ENCODE results near the gene NGLY1.

Gene NGLY1

DNA sequence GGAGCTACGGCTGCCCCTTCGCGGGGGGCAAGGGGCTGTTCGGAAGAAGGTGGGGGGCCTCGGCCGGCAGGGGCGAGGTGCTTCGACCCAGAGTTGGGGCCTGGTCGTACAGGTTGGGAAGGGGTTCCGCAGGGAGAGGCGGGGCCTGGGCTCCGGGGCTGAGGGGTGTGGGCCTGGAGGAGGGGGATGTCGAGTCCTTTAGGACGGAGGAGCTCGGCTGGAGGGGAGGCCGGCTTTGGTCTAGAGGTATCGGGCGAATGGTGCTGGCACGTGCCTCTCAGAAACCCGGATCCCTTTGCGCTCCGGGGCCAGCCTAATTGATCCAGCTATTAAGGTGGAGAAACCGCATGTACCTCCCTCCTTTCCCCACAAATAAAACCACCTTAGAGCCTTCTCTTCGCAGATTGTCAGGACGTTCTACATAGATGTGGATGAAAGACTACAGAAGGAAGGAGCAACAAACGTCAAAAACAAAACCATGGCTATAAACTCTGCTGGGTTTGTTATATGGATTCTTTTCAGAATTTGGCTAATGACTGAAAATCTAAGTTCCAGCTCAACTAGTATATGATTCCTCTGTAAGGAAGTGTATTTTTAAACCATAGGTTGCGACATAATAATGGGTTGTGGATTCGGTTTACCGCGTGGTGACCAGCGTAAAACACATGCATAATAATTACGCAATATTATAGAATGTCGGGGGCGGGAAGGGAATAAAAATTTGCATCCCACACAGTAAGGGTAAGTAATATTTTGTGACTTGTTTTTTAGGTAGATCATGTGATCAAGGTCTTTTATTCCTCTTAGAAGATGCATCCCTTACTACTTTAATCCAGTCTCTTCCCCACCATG is 644 bp upstream of the NGLY1 start:
- Histone ChIP-seq H3K9ac (ENCODE audit: low read length) (peak overlapping the region; percentile 77), H3K23ac (ENCODE audit: low read length) (no peak overlapping the region), H4K5ac (ENCODE audit: low read length) (no peak overlapping the region), H3K79me2 (ENCODE audit: control insufficient read depth, insufficient read depth, low read length) (peaks cover 2% of the 10 kb centered on the region), H3K36me3 (ENCODE audit: control insufficient read depth, insufficient read depth, low read length) (no peaks in the 10 kb centered on the region), H3K18ac (ENCODE audit: low read length) (peak overlapping the region; percentile 94), H3K27ac (ENCODE audit: low read depth, low read length) (no peak overlapping the region), H3K4me2 (ENCODE audit: low read length) (peak overlapping the region; percentile 83), H2BK5ac (ENCODE audit: low read length) (no peak overlapping the region), H2AK5ac (ENCODE audit: low read length) (no peak overlapping the region), H3K56ac (ENCODE audit: low read length) (peak overlapping the region; percentile 89), H2BK15ac (replicated peaks; ENCODE audit: low read depth) (peak overlapping the region; percentile 97), H4K8ac (ENCODE audit: low read depth, low read length) (no peak overlapping the region), H3K4me1 (ENCODE audit: control insufficient read depth, low read depth, low read length) (peaks cover 5% of the 10 kb centered on the region), H3K79me1 (ENCODE audit: low read length) (peaks cover 2% of the 10 kb centered on the region), H2BK120ac (ENCODE audit: low read depth, low read length) (no peak overlapping the region), H3K27me3 (ENCODE audit: insufficient read depth, low read length, poor library complexity) (no peaks in the 10 kb centered on the region), H3K4ac (ENCODE audit: low read depth, low read length) (peak overlapping the region; percentile 79), H3K4me3 (ENCODE audit: low read length) (peak overlapping the region; percentile 40)
- DNase-seq = peak; percentile 86
- WGBS (ENCODE audit: extremely low coverage, insufficient coverage, low lambda C conversion rate) = no CpG with 5 or more reads among the region's 34 CpGs

DNA sequence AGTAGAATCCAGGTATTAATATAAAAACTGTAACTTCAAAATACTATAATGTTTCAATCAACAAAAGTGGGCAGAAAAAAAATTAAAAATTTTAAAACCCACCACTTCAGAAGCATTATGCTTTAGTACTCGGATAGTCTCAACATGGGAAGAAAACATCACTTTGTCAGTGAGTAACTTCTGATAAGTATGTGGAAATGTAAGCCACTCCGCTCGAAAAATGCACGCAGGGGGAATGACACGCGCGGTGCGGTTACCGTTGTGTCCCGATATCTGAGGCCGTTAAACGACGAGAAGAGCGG is 656 bp downstream of the NGLY1 start:
- H2BK5ac ChIP-seq (ENCODE audit: low read length) = no peak overlapping the region
- peaks cover 1% of the 10 kb centered on the region for H3K36me3 ChIP-seq (ENCODE audit: control insufficient read depth, insufficient read depth, low read length)
- H3K27me3 ChIP-seq (ENCODE audit: insufficient read depth, low read length, poor library complexity) = no peaks in the 10 kb centered on the region
- no peak overlapping the region for H3K18ac ChIP-seq (ENCODE audit: low read length)
- no peak overlapping the region for H4K8ac ChIP-seq (ENCODE audit: low read depth, low read length)
- H3K4me1 ChIP-seq (ENCODE audit: control insufficient read depth, low read depth, low read length) = peaks cover 5% of the 10 kb centered on the region
- H3K4me2 ChIP-seq (ENCODE audit: low read length) = peak overlapping the region; percentile 54
- H3K4ac ChIP-seq (ENCODE audit: low read depth, low read length) = no peak overlapping the region
- no peak overlapping the region for H2BK120ac ChIP-seq (ENCODE audit: low read depth, low read length)
- H3K9ac ChIP-seq (ENCODE audit: low read length) = peak overlapping the region; percentile 82
- peaks cover 2% of the 10 kb centered on the region for H3K79me1 ChIP-seq (ENCODE audit: low read length)
- H3K23ac ChIP-seq (ENCODE audit: low read length) = no peak overlapping the region
- H2BK15ac ChIP-seq (replicated peaks; ENCODE audit: low read depth) = no peak overlapping the region
- no CpG with 5 or more reads among the region's 14 CpGs for WGBS (ENCODE audit: extremely low coverage, insufficient coverage, low lambda C conversion rate)
- H3K56ac ChIP-seq (ENCODE audit: low read length) = peak overlapping the region; percentile 96
- H3K4me3 ChIP-seq (ENCODE audit: low read length) = peak overlapping the region; percentile 83
- no peak overlapping the region for H4K5ac ChIP-seq (ENCODE audit: low read length)
- H3K27ac ChIP-seq (ENCODE audit: low read depth, low read length) = peak overlapping the region; percentile 62
- peaks cover 2% of the 10 kb centered on the region for H3K79me2 ChIP-seq (ENCODE audit: control insufficient read depth, insufficient read depth, low read length)
- DNase-seq = no peak
- H2AK5ac ChIP-seq (ENCODE audit: low read length) = no peak overlapping the region

DNA sequence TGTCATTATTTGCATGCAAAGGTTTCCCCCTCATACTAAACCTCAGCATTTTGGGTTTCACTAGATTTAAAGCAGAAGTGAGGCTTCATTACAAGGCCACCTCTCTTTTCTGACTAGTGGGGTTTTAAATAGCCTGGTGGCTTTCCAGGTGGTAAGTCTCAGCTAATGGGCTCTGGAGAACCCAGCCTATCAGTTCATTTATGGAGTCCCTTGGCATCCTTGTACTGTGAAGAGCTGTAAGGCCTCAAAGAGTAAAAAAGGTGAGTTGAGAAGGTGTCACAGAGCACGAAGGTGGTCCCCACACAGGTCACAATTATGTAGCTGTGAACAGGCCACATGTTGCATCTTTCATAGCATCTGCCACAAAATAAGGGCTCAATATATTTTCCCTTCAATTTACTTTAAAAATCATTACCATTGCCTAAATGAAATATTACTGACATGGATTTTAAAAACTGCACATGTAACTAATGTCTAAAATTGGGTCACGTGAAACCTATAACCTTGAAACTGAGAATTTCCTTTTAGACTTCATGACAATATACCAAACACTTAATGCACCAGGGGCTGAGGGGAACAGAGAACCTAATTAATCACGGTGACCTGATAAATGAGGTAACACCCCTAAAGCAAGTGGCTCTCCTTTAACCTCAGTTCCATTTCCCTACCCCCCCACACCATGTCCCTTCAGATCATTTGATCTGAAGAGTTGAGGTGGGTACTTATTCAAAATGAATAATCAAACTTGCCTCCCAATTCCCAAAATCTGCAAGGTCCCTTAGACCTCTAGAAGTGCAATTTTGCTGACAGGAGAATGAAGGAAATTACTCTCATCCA is 1.3 kb downstream of the NGLY1 start:
- H3K4me2 ChIP-seq (ENCODE audit: low read length) = peak overlapping the region; percentile 24
- WGBS (ENCODE audit: extremely low coverage, insufficient coverage, low lambda C conversion rate) = no CpG with 5 or more reads among the region's 3 CpGs
- H3K4ac ChIP-seq (ENCODE audit: low read depth, low read length) = no peak overlapping the region
- H3K23ac ChIP-seq (ENCODE audit: low read length) = no peak overlapping the region
- no peak overlapping the region for H4K8ac ChIP-seq (ENCODE audit: low read depth, low read length)
- H3K36me3 ChIP-seq (ENCODE audit: control insufficient read depth, insufficient read depth, low read length) = peaks cover 2% of the 10 kb centered on the region
- peak overlapping the region; percentile 41 for H3K9ac ChIP-seq (ENCODE audit: low read length)
- H3K4me1 ChIP-seq (ENCODE audit: control insufficient read depth, low read depth, low read length) = peaks cover 5% of the 10 kb centered on the region
- H3K79me2 ChIP-seq (ENCODE audit: control insufficient read depth, insufficient read depth, low read length) = peaks cover 2% of the 10 kb centered on the region
- H2BK120ac ChIP-seq (ENCODE audit: low read depth, low read length) = no peak overlapping the region
- peak overlapping the region; percentile 58 for H3K56ac ChIP-seq (ENCODE audit: low read length)
- no peak overlapping the region for H2BK5ac ChIP-seq (ENCODE audit: low read length)
- DNase-seq = no peak
- H2AK5ac ChIP-seq (ENCODE audit: low read length) = no peak overlapping the region
- no peak overlapping the region for H3K27ac ChIP-seq (ENCODE audit: low read depth, low read length)
- no peak overlapping the region for H3K4me3 ChIP-seq (ENCODE audit: low read length)
- H3K79me1 ChIP-seq (ENCODE audit: low read length) = peaks cover 2% of the 10 kb centered on the region
- H3K18ac ChIP-seq (ENCODE audit: low read length) = no peak overlapping the region
- H3K27me3 ChIP-seq (ENCODE audit: insufficient read depth, low read length, poor library complexity) = no peaks in the 10 kb centered on the region
- no peak overlapping the region for H2BK15ac ChIP-seq (replicated peaks; ENCODE audit: low read depth)
- no peak overlapping the region for H4K5ac ChIP-seq (ENCODE audit: low read length)

DNA sequence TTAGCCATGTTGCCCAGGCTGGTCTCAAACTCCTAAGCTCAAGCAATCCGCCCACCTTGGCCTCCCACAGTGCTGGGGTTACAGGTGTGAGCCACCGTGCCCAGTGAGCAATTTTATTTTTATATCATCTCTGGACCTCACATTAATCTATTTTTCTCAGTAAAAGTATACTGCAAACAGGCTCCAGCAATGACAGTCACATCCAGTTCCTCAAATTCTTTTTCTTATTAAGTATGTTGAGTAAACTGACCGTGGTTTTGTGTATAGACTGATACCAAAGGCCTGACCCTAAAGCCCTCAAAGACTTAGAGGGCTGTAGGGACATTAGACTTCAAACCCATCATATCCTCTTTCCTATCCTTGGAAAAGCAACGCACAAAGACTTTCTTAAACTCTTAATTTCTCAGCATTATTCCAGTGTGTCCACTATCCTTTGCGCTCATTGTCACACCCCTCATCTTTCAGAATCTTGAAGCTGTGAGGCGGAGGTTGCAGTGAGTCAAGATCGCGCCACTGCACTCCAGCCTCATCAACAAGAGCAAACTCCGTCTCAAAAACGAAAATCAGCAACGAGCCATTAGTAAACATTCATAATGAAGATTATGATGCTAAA is 2.0 kb downstream of the NGLY1 start:
- H3K4me1 ChIP-seq (ENCODE audit: control insufficient read depth, low read depth, low read length) = peaks cover 5% of the 10 kb centered on the region
- H2AK5ac ChIP-seq (ENCODE audit: low read length) = no peak overlapping the region
- H3K9ac ChIP-seq (ENCODE audit: low read length) = no peak overlapping the region
- no peak overlapping the region for H3K56ac ChIP-seq (ENCODE audit: low read length)
- H3K27me3 ChIP-seq (ENCODE audit: insufficient read depth, low read length, poor library complexity) = no peaks in the 10 kb centered on the region
- no peak overlapping the region for H2BK15ac ChIP-seq (replicated peaks; ENCODE audit: low read depth)
- H3K4ac ChIP-seq (ENCODE audit: low read depth, low read length) = no peak overlapping the region
- H2BK5ac ChIP-seq (ENCODE audit: low read length) = no peak overlapping the region
- DNase-seq = no peak
- no peak overlapping the region for H3K27ac ChIP-seq (ENCODE audit: low read depth, low read length)
- no peak overlapping the region for H3K23ac ChIP-seq (ENCODE audit: low read length)
- H3K18ac ChIP-seq (ENCODE audit: low read length) = no peak overlapping the region
- peaks cover 2% of the 10 kb centered on the region for H3K79me2 ChIP-seq (ENCODE audit: control insufficient read depth, insufficient read depth, low read length)
- H2BK120ac ChIP-seq (ENCODE audit: low read depth, low read length) = no peak overlapping the region
- H4K5ac ChIP-seq (ENCODE audit: low read length) = no peak overlapping the region
- no CpG with 5 or more reads among the region's 11 CpGs for WGBS (ENCODE audit: extremely low coverage, insufficient coverage, low lambda C conversion rate)
- H3K79me1 ChIP-seq (ENCODE audit: low read length) = peaks cover 2% of the 10 kb centered on the region
- H3K36me3 ChIP-seq (ENCODE audit: control insufficient read depth, insufficient read depth, low read length) = peaks cover 2% of the 10 kb centered on the region
- no peak overlapping the region for H3K4me2 ChIP-seq (ENCODE audit: low read length)
- H4K8ac ChIP-seq (ENCODE audit: low read depth, low read length) = no peak overlapping the region
- H3K4me3 ChIP-seq (ENCODE audit: low read length) = no peak overlapping the region

DNA sequence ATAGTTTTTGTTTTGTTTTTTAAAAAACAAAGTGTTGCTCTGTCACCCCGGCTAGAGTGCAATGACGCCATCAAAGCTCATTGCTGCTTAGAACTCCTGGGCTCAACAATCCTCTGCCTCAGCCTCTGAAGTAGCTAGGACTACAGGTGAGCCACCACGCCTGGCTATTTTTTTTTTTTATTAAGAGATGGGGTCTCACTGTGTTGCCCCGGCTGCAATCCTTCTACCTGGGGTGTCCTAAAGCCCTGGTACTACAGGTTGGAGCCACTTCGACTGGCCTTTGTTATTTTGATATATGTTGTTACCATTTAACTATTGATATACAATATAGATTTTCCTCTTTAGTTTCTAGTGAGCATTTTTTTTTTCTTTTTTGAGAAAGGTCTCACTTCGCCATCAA is 2.6 kb downstream of the NGLY1 start:
- DNase-seq = no peak
- Histone ChIP-seq H3K27ac (ENCODE audit: low read depth, low read length) (no peak overlapping the region), H3K79me1 (ENCODE audit: low read length) (peaks cover 2% of the 10 kb centered on the region), H4K8ac (ENCODE audit: low read depth, low read length) (no peak overlapping the region), H3K18ac (ENCODE audit: low read length) (no peak overlapping the region), H2BK15ac (replicated peaks; ENCODE audit: low read depth) (no peak overlapping the region), H3K79me2 (ENCODE audit: control insufficient read depth, insufficient read depth, low read length) (peaks cover 2% of the 10 kb centered on the region), H3K4me2 (ENCODE audit: low read length) (no peak overlapping the region), H2BK120ac (ENCODE audit: low read depth, low read length) (no peak overlapping the region), H2AK5ac (ENCODE audit: low read length) (no peak overlapping the region), H3K27me3 (ENCODE audit: insufficient read depth, low read length, poor library complexity) (no peaks in the 10 kb centered on the region), H3K4ac (ENCODE audit: low read depth, low read length) (no peak overlapping the region), H3K56ac (ENCODE audit: low read length) (no peak overlapping the region), H4K5ac (ENCODE audit: low read length) (no peak overlapping the region), H3K36me3 (ENCODE audit: control insufficient read depth, insufficient read depth, low read length) (peaks cover 2% of the 10 kb centered on the region), H3K9ac (ENCODE audit: low read length) (no peak overlapping the region), H3K23ac (ENCODE audit: low read length) (no peak overlapping the region), H3K4me1 (ENCODE audit: control insufficient read depth, low read depth, low read length) (peaks cover 5% of the 10 kb centered on the region), H3K4me3 (ENCODE audit: low read length) (no peak overlapping the region), H2BK5ac (ENCODE audit: low read length) (no peak overlapping the region)
- no CpG with 5 or more reads among the region's 6 CpGs for WGBS (ENCODE audit: extremely low coverage, insufficient coverage, low lambda C conversion rate)

Data from mesendoderm (in vitro differentiated cells).